DND-41 (cell line): ENCODE data around the gene PRSS56.

Source experiments
- ATAC-seq: fragments of 200-7000 bp; cut with Tn5 transposase; 3 replicates; pipeline ENCODE4 v1.9.1; 2021; ENCODE audit warnings: low read depth; ENCODE audit not compliant: insufficient read depth
- DNase-seq: peaks from one replicate; pipeline ENCODE4 v3.0.0-alpha.2; 2020
- H2AFZ ChIP-seq: 2 replicates; pipeline ENCODE4 v1.6.0; 2012; ENCODE audit warnings: low read depth, low read length
- H3K27ac ChIP-seq: 2 replicates; pipeline ENCODE4 v1.5.1; 2012; ENCODE audit warnings: low read length, inconsistent platforms
- H3K27me3 ChIP-seq: fragments of 200-600 bp; sonication (generic); 2 replicates; pipeline ENCODE4 v1.6.0; 2012; ENCODE audit warnings: low read length, mild to moderate bottlenecking, inconsistent platforms; ENCODE audit not compliant: insufficient read depth, poor library complexity
- H3K36me3 ChIP-seq: 2 replicates; pipeline ENCODE4 v1.5.1; 2012; ENCODE audit warnings: low read length, inconsistent platforms; ENCODE audit not compliant: insufficient read depth
- H3K4me1 ChIP-seq: 2 replicates; pipeline ENCODE4 v1.5.1; 2012; ENCODE audit warnings: mild to moderate bottlenecking, low read length; ENCODE audit not compliant: insufficient read depth
- H3K4me2 ChIP-seq: 2 replicates; pipeline ENCODE4 v1.6.0; 2012; ENCODE audit warnings: mild to moderate bottlenecking, moderate library complexity, low read length, inconsistent platforms; ENCODE audit not compliant: insufficient read depth
- H3K4me3 ChIP-seq, 2 experiments: fragments of 200-600 bp in 1 of 2; shearing (Covaris generic) in 1 of 2; 2 replicates each; pipeline ENCODE4 v1.5.1; 2012 to 2016; ENCODE audit warnings: inconsistent platforms in 2 of 2, low read length in 2 of 2, mild to moderate bottlenecking in 2 of 2, low read depth in 1 of 2, moderate library complexity in 1 of 2
- H3K79me2 ChIP-seq: 2 replicates; pipeline ENCODE4 v1.6.0; 2012; ENCODE audit warnings: low read length, inconsistent platforms; ENCODE audit not compliant: insufficient read depth
- H3K9ac ChIP-seq: 2 replicates; pipeline ENCODE4 v1.6.0; 2012; ENCODE audit warnings: low read depth, mild to moderate bottlenecking, inconsistent platforms, low read length, moderate library complexity
- H3K9me3 ChIP-seq: 2 replicates; pipeline ENCODE4 v1.5.1; 2012; ENCODE audit warnings: low read length, moderate library complexity, mild to moderate bottlenecking, inconsistent platforms; ENCODE audit not compliant: insufficient read depth, severe bottlenecking
- H4K20me1 ChIP-seq: 2 replicates; pipeline ENCODE4 v1.6.0; 2012; ENCODE audit warnings: low read length; ENCODE audit not compliant: insufficient read depth
- CTCF ChIP-seq: IDR thresholded peaks from 2 replicates; pipeline ENCODE4 v1.5.1; 2012; ENCODE audit warnings: borderline replicate concordance, low read length, moderate library complexity, mild to moderate bottlenecking; ENCODE audit not compliant: poor library complexity, severe bottlenecking; ENCODE audit errors: extremely low read depth
- EZH2 ChIP-seq: IDR thresholded peaks from 3 replicates; pipeline ENCODE4 v1.6.1; 2012; ENCODE audit warnings: borderline replicate concordance, low read depth, mild to moderate bottlenecking, moderate library complexity, low read length, inconsistent platforms; ENCODE audit not compliant: severe bottlenecking

The PRSS56 gene

GRCh38 chr2:232482301-232483238, 37.6 kb upstream of the PRSS56 start:
- H3K79me2 ChIP-seq: no peaks in the 10 kb centered on the region
- no peaks in the 10 kb centered on the region for H3K4me1 ChIP-seq
- TF ChIP-seq EZH2 (no peak), CTCF (no peak)
- no peak overlapping the region for H3K9ac ChIP-seq
- H3K27me3 ChIP-seq: no peaks in the 10 kb centered on the region
- no peak for ATAC-seq
- H3K4me2 ChIP-seq: no peak overlapping the region
- no peak overlapping the region for H3K27ac ChIP-seq
- no peaks in the 10 kb centered on the region; the same call in 1 of the 2 replicates for H4K20me1 ChIP-seq
- H3K4me3 ChIP-seq: no peak overlapping the region
- H2AFZ ChIP-seq: no peak overlapping the region
- no peaks in the 10 kb centered on the region for H3K36me3 ChIP-seq
- no peaks in the 10 kb centered on the region for H3K9me3 ChIP-seq
- DNase-seq: no peak

- ATAC-seq (no peak), DNase-seq (no peak)
- H3K27me3 ChIP-seq: no peaks in the 10 kb centered on the region
- no peaks in the 10 kb centered on the region for H3K36me3 ChIP-seq
- no peaks in the 10 kb centered on the region; the same call in 1 of the 2 replicates for H4K20me1 ChIP-seq
- no peak overlapping the region for H3K4me2 ChIP-seq
- no peak overlapping the region for H3K27ac ChIP-seq
- TF ChIP-seq EZH2 (no peak), CTCF (no peak)
- H2AFZ ChIP-seq: no peak overlapping the region
- H3K9ac ChIP-seq: no peak overlapping the region
- no peaks in the 10 kb centered on the region for H3K9me3 ChIP-seq
- no peak overlapping the region for H3K4me3 ChIP-seq
- no peaks in the 10 kb centered on the region for H3K4me1 ChIP-seq
- H3K79me2 ChIP-seq: no peaks in the 10 kb centered on the region
These were observed 36.8 kb upstream of the PRSS56 start for GRCh38 chr2:232483311-232483922.

DNA sequence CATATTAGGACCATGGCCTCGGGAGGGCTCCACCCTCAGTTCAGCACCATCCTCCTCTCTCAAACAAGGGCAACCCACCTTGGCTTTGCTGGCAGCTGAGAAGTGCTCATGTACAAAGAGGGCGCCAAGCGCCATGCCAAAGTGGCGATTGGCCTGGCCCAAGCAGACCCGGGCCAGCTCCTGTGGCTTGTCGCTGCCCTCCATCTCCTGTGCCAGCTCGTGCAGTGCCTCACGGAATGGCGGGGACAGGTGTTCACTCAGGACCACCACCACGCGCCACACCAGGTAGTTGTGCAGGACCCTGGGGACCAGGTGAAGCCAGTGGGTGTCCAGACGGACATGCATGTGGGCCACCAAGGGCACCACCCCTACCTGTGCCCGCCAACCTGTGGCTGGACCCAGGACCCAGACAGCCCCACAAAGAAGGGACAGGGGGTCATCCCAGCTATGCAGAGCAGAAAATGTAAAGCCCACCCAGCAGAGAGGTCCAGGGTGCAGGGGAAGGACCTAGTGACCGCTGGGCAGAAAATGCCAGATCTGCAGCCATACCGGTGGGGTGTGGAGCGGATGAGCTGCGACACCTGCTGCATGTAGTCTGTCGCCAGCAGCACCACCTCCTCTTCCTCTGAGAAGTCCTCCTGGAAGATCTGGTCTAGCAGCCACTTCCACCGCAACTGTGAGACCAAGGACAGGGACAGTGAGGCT, 36.1 kb upstream of the PRSS56 start:
- H2AFZ ChIP-seq: no peak overlapping the region
- no peaks in the 10 kb centered on the region for H3K79me2 ChIP-seq
- H4K20me1 ChIP-seq: no peaks in the 10 kb centered on the region; the same call in 1 of the 2 replicates
- H3K9me3 ChIP-seq: no peaks in the 10 kb centered on the region
- no peaks in the 10 kb centered on the region for H3K4me1 ChIP-seq
- no peak overlapping the region for H3K9ac ChIP-seq
- no peak overlapping the region for H3K4me3 ChIP-seq
- no peaks in the 10 kb centered on the region for H3K36me3 ChIP-seq
- no peak for ATAC-seq
- H3K27ac ChIP-seq: no peak overlapping the region
- TF ChIP-seq CTCF: no peak
- no peak for TF ChIP-seq EZH2
- H3K27me3 ChIP-seq: no peaks in the 10 kb centered on the region
- no peak overlapping the region for H3K4me2 ChIP-seq
- DNase-seq: no peak
